Endothelial cell of umbilical vein (primary cell): Measurements from ENCODE around the gene DCLRE1A. TPM values are rescaled to one million over a fixed set of nuclear protein-coding genes. Genes with fewer than 3 reads are reported as not detected.

Experiments
- BruUV-seq: library from RNA; stranded (reverse); fragments of 400-500 nt; replicated peaks from 2 replicates; lab custom pipeline; 2021; lab: Mats Ljungman, UMichigan
- CTCF ChIA-PET: fragments of 300-600, 350-600 bp; sonication (Branson Sonifier 250); formaldehyde crosslinking; loops from one replicate; lab custom pipeline; 2021; ENCODE audit warnings: antibody characterized with exemption, inconsistent platforms; lab: Charles Lee
- POLR2A ChIA-PET: fragments of 300-600, 350-600 bp; sonication (Branson Sonifier 250); formaldehyde crosslinking; loops from one replicate; lab custom pipeline; 2021; ENCODE audit warnings: antibody characterized with exemption, inconsistent platforms; lab: Charles Lee
- DNase-seq: peaks from one replicate; pipeline ENCODE4 v3.0.0-alpha.2; 2011; ENCODE audit warnings: low read depth, low spot score
- FAIRE-seq: peaks from 2 replicates; lab custom pipeline; 2011; peaks lifted over from hg19 to GRCh38; lab: Jason Lieb, UNC
- H2AFZ ChIP-seq: 2 replicates; pipeline ENCODE4 v1.6.0; 2012; ENCODE audit warnings: low read depth, low read length, control low read depth, inconsistent platforms
- H3K27ac ChIP-seq: 2 replicates; pipeline ENCODE4 v1.5.1; 2011; ENCODE audit warnings: low read depth, mild to moderate bottlenecking, control low read depth, low read length, moderate library complexity; ENCODE audit not compliant: insufficient read depth
- H3K27me3 ChIP-seq, 2 experiments: 2 replicates each; pipeline versions ENCODE4 v1.6.0 to v1.6.1; 2011; ENCODE audit warnings: low read length in 2 of 2, mixed read lengths in 1 of 2; ENCODE audit not compliant: control insufficient read depth in 2 of 2, insufficient read depth in 2 of 2
- H3K36me3 ChIP-seq, 2 experiments: 2 replicates in 1 of 2; 3 replicates in 1 of 2; pipeline ENCODE4 v1.5.1; 2011; ENCODE audit warnings: low read length in 2 of 2, mild to moderate bottlenecking in 1 of 2, moderate library complexity in 1 of 2; ENCODE audit not compliant: control insufficient read depth in 2 of 2, insufficient read depth in 2 of 2; ENCODE audit errors: extremely low read depth in 1 of 2
- H3K4me1 ChIP-seq: 3 replicates; pipeline ENCODE4 v1.5.1; 2011; ENCODE audit warnings: mild to moderate bottlenecking, low read length; ENCODE audit not compliant: control insufficient read depth, insufficient read depth; ENCODE audit errors: extremely low read depth
- H3K4me2 ChIP-seq: 2 replicates; pipeline ENCODE4 v1.6.1; 2011; ENCODE audit warnings: low read length, control low read depth, mixed read lengths; ENCODE audit not compliant: insufficient read depth
- H3K4me3 ChIP-seq, 3 experiments: fragments of 200-600 bp in 1 of 3; sonication (generic), shearing (Covaris generic) in 1 of 3; replicated peaks in 1 of 3; 2 replicates each; pipeline ENCODE4 v1.5.1; 2011 to 2016; ENCODE audit warnings: control low read depth in 3 of 3, low read length in 3 of 3, mild to moderate bottlenecking in 2 of 3, inconsistent platforms in 1 of 3, low read depth in 1 of 3, moderate library complexity in 1 of 3; ENCODE audit not compliant: insufficient read depth in 1 of 3
- H3K79me2 ChIP-seq: 2 replicates; pipeline ENCODE4 v1.6.0; 2012; ENCODE audit warnings: low read length, inconsistent platforms; ENCODE audit not compliant: control insufficient read depth, insufficient read depth
- H3K9ac ChIP-seq: replicated peaks from 2 replicates; pipeline ENCODE3; 2011; ENCODE audit warnings: low read length, control low read depth; ENCODE audit not compliant: insufficient read depth; ENCODE audit errors: extremely low read depth
- H3K9me1 ChIP-seq: replicated peaks from 3 replicates; pipeline ENCODE4 v1.6.0; 2011; ENCODE audit warnings: mild to moderate bottlenecking, low read length; ENCODE audit not compliant: control insufficient read depth, insufficient read depth; ENCODE audit errors: extremely low read depth
- H3K9me3 ChIP-seq: replicated peaks from 2 replicates; pipeline ENCODE4 v1.5.1; 2012; ENCODE audit warnings: low read length, inconsistent platforms; ENCODE audit not compliant: control insufficient read depth, insufficient read depth
- H4K20me1 ChIP-seq: replicated peaks from 2 replicates; pipeline ENCODE3; 2011; ENCODE audit warnings: mild to moderate bottlenecking, low read length; ENCODE audit not compliant: control insufficient read depth, insufficient read depth; ENCODE audit errors: extremely low read depth
- CTCF ChIP-seq, 2 donors: IDR thresholded peaks; 1 replicate in 1 of 2; 2 replicates in 1 of 2; pipeline ENCODE4 v1.5.1; 2011; ENCODE audit warnings: low read length in 2 of 2, mild to moderate bottlenecking in 2 of 2, moderate library complexity in 2 of 2, control low read depth in 1 of 2, inconsistent platforms in 1 of 2, low read depth in 1 of 2; ENCODE audit not compliant: insufficient read depth in 1 of 2; ENCODE audit errors: extremely low read depth in 1 of 2
- EZH2 ChIP-seq: IDR thresholded peaks from 2 replicates; pipeline ENCODE4 v1.6.1; 2012; ENCODE audit warnings: borderline replicate concordance, low read depth, mild to moderate bottlenecking, moderate library complexity, low read length, inconsistent platforms; ENCODE audit not compliant: severe bottlenecking
- FOS ChIP-seq: IDR thresholded peaks from 2 replicates; pipeline ENCODE4 v1.6.1; 2011; ENCODE audit warnings: mild to moderate bottlenecking, low read length, moderate library complexity, borderline replicate concordance; ENCODE audit not compliant: insufficient read depth
- MYC ChIP-seq: IDR thresholded peaks from one replicate; pipeline ENCODE4 v1.6.1; 2011; ENCODE audit warnings: mild to moderate bottlenecking, low read depth, low read length
- POLR2A ChIP-seq: IDR thresholded peaks from 2 replicates; pipeline ENCODE4 v1.6.1; 2012; ENCODE audit warnings: low read depth, mild to moderate bottlenecking, control low read depth, low read length
- POLR2AphosphoS5 ChIP-seq: IDR thresholded peaks from 2 replicates; pipeline ENCODE4 v1.6.1; 2012; ENCODE audit warnings: low read depth, mild to moderate bottlenecking, control low read depth, low read length, moderate library complexity; ENCODE audit not compliant: insufficient read depth
- dilution Hi-C: fragments of 300-500 bp; cut with MboI; formaldehyde crosslinking; loops from one replicate; pipeline ENCODE4 v1.15.0; 2019; ENCODE audit warnings: low sequenced_read_pairs; ENCODE audit not compliant: extremely low pct_ligation_motif_present
- intact Hi-C: fragments of 100-400 bp; cut with micrococcal nuclease; formaldehyde crosslinking; loops from one replicate; pipeline ENCODE4 v1.10.0; 2022
- polyA plus RNA-seq, 4 experiments: library from polyadenylated mRNA; depleted of rRNA in 3 of 4; stranded (reverse) in 3 of 4; unstranded in 1 of 4; fragments of >200 nt; gene quantifications; 2 replicates each; pipeline versions ENCODE4 v1.2.1 to v1.2.3, GENCODE V29; 2011 to 2012; ENCODE audit warnings: missing spikeins in 1 of 4
- total RNA-seq: library from RNA; stranded (reverse); gene quantifications from 2 replicates; pipeline ENCODE4 v1.2.3, GENCODE V29; 2021
- TF ChIP-seq, protein P1 (sequence below): IDR thresholded peaks from 2 replicates; pipeline ENCODE4 v1.6.1; 2011; ENCODE audit not compliant: insufficient read depth, insufficient read length

Gene DCLRE1A
- total and polyA plus RNA-seq, 2 donors (not counting 3 experiments of a cell fraction or from before 2014, with no cell fraction given): 3.6 to 6.7 TPM

DNA sequence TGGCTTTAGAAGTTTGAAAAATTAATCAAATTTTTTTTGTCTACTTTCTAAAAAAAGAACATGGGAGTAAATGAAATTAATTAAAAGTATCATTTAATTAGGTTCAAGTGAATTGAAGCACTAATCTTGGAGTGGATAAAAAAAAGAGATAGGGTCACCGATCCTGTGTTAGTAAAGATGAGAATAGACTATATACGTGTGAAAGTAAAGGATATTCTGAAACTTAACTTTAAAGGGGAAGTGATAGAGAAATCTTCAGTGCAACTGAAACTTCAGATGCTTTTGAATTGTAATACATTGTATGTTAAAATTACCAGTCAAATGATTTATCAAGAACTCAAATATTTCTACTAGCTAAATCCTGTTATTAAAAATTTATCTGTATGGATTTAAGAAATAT is 5.4 kb upstream of the DCLRE1A start:
- CTCF ChIA-PET: interaction anchor here (1.3 kb wide), 1 partner anchor 180 kb away, joined by 3 read pairs; the partner anchor contains the start of gene CASP7
- H3K27me3 ChIP-seq: no peaks in the 10 kb centered on the region
- intact Hi-C loops: no loop called here
- H3K4me3 ChIP-seq: no peak overlapping the region
- TF ChIP-seq EZH2 (no peak), FOS (no peak), POLR2A (no peak), MYC (no peak), POLR2AphosphoS5 (no peak), CTCF (IDR thresholded peaks at IDR 0.05; ENCODE audit: extremely low read depth in 1 of 2, insufficient read depth in 1 of 2, low read depth in 1 of 2, low read length in 2 of 2) (no peak)
- TF ChIP-seq, protein P1, sequence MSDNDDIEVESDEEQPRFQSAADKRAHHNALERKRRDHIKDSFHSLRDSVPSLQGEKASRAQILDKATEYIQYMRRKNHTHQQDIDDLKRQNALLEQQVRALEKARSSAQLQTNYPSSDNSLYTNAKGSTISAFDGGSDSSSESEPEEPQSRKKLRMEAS: no peak
- peaks cover 33% of the 10 kb centered on the region for H3K4me1 ChIP-seq
- H3K4me2 ChIP-seq: no peak overlapping the region
- no peaks in the 10 kb centered on the region for H4K20me1 ChIP-seq
- dilution Hi-C loops: no loop called here
- FAIRE-seq (no peak), DNase-seq (no peak)
- no peak overlapping the region for H3K9ac ChIP-seq
- peaks cover 44% of the 10 kb centered on the region for H3K79me2 ChIP-seq
- H3K9me3 ChIP-seq: no peaks in the 10 kb centered on the region
- peaks cover 3 to 14% of the 10 kb centered on the region in 2 experiments for H3K36me3 ChIP-seq
- no peak overlapping the region for H3K27ac ChIP-seq
- POLR2A ChIA-PET: no interaction called here
- no peaks in the 10 kb centered on the region for H3K9me1 ChIP-seq
- BruUV-seq: no TSS peak
- H2AFZ ChIP-seq: no peak overlapping the region
